Activated naive CD4-positive, alpha-beta T cell treated with anti-CD3 and anti-CD28 coated beads, Interleukin-2, amount 50 U/mL, for 24 hours (primary cell): ENCODE measurements around the gene BLVRB.
"Not testable (repeated sequence)": the region's sequence is repeated elsewhere in the genome, so short reads cannot be mapped to it uniquely, and the experiment has no call there.

ENCODE experiments used
- H3K27ac Mint-ChIP-seq: one replicate; pipeline ENCODE4 v1.8.0; 2021; ENCODE audit warnings: mild to moderate bottlenecking, mixed read lengths
- H3K27me3 Mint-ChIP-seq: one replicate; pipeline ENCODE4 v1.8.0; 2021; ENCODE audit warnings: mixed read lengths
- H3K36me3 Mint-ChIP-seq: one replicate; pipeline ENCODE4 v1.8.0; 2021; ENCODE audit warnings: mixed read lengths
- H3K4me1 Mint-ChIP-seq: one replicate; pipeline ENCODE4 v1.8.0; 2021; ENCODE audit warnings: mixed read lengths
- H3K4me3 Mint-ChIP-seq: one replicate; pipeline ENCODE4 v1.8.0; 2021; ENCODE audit warnings: mild to moderate bottlenecking, mixed read lengths
- H3K9me3 Mint-ChIP-seq: one replicate; pipeline ENCODE4 v1.8.0; 2021; ENCODE audit warnings: mixed read lengths

The BLVRB gene

GRCh38 chr19:40412866-40413265 lies 52.7 kb downstream of the BLVRB start:
- Mint-ChIP-seq H3K9me3 (no peaks in the 10 kb centered on the region), H3K27ac (no peak overlapping the region)

GRCh38 chr19:40411958-40412499 lies 53.5 kb downstream of the BLVRB start:
- H3K4me1 Mint-ChIP-seq: peaks cover 12% of the 10 kb centered on the region
- H3K27ac Mint-ChIP-seq: no peak overlapping the region
- H3K9me3 Mint-ChIP-seq: no peaks in the 10 kb centered on the region
- H3K36me3 Mint-ChIP-seq: no peaks in the 10 kb centered on the region
- H3K4me3 Mint-ChIP-seq: no peak overlapping the region
- no peaks in the 10 kb centered on the region for H3K27me3 Mint-ChIP-seq

More at GRCh38 chr19:40412866-40413265, 52.7 kb downstream of the BLVRB start:
- H3K4me3 Mint-ChIP-seq: no peak overlapping the region
- no peaks in the 10 kb centered on the region for H3K36me3 Mint-ChIP-seq
- no peaks in the 10 kb centered on the region for H3K27me3 Mint-ChIP-seq
- peaks cover 12% of the 10 kb centered on the region for H3K4me1 Mint-ChIP-seq

GRCh38 chr19:40411125-40411842 lies 54.3 kb downstream of the BLVRB start:
- no peaks in the 10 kb centered on the region for H3K9me3 Mint-ChIP-seq
- peaks cover 9% of the 10 kb centered on the region for H3K4me1 Mint-ChIP-seq
- H3K4me3 Mint-ChIP-seq: no peak overlapping the region
- H3K36me3 Mint-ChIP-seq: no peaks in the 10 kb centered on the region
- H3K27ac Mint-ChIP-seq: no peak overlapping the region
- H3K27me3 Mint-ChIP-seq: no peaks in the 10 kb centered on the region

- Mint-ChIP-seq H3K27me3 (no peaks in the 10 kb centered on the region), H3K9me3 (no peaks in the 10 kb centered on the region), H3K36me3 (no peaks in the 10 kb centered on the region), H3K27ac (no peak overlapping the region), H3K4me3 (no peak overlapping the region), H3K4me1 (peaks cover 11% of the 10 kb centered on the region)
Observed at GRCh38 chr19:40410030-40410389, 55.5 kb downstream of the BLVRB start.

GRCh38 chr19:40408598-40408925 lies 57.0 kb downstream of the BLVRB start:
- H3K4me1 Mint-ChIP-seq: peaks cover 16% of the 10 kb centered on the region
- not testable (repeated sequence) for H3K9me3 Mint-ChIP-seq, H3K36me3 Mint-ChIP-seq, H3K27ac Mint-ChIP-seq, H3K27me3 Mint-ChIP-seq, H3K4me3 Mint-ChIP-seq

- Mint-ChIP-seq H3K36me3 (no peaks in the 10 kb centered on the region), H3K27ac (no peak overlapping the region), H3K9me3 (no peaks in the 10 kb centered on the region), H3K4me1 (peaks cover 22% of the 10 kb centered on the region), H3K27me3 (no peaks in the 10 kb centered on the region), H3K4me3 (no peak overlapping the region)
Observed at GRCh38 chr19:40407714-40408597, 57.6 kb downstream of the BLVRB start.

- H3K27ac Mint-ChIP-seq: peak overlapping the region; percentile 25
- no peaks in the 10 kb centered on the region for H3K27me3 Mint-ChIP-seq
- peak overlapping the region; percentile 91 for H3K4me3 Mint-ChIP-seq
- H3K4me1 Mint-ChIP-seq: peaks cover 34% of the 10 kb centered on the region
- H3K36me3 Mint-ChIP-seq: no peaks in the 10 kb centered on the region
- no peaks in the 10 kb centered on the region for H3K9me3 Mint-ChIP-seq
Observed at GRCh38 chr19:40403262-40403984, 62.1 kb downstream of the BLVRB start.

- Mint-ChIP-seq H3K4me1 (peaks cover 25% of the 10 kb centered on the region), H3K27ac (no peak overlapping the region), H3K4me3 (no peak overlapping the region), H3K36me3 (no peaks in the 10 kb centered on the region), H3K9me3 (no peaks in the 10 kb centered on the region), H3K27me3 (no peaks in the 10 kb centered on the region)
Observed at GRCh38 chr19:40400559-40400958, 65.0 kb downstream of the BLVRB start.

GRCh38 chr19:40398417-40399131 lies 67.0 kb downstream of the BLVRB start:
- no peak overlapping the region for H3K4me3 Mint-ChIP-seq
- no peaks in the 10 kb centered on the region for H3K36me3 Mint-ChIP-seq
- H3K27me3 Mint-ChIP-seq: no peaks in the 10 kb centered on the region
- H3K9me3 Mint-ChIP-seq: no peaks in the 10 kb centered on the region
- H3K27ac Mint-ChIP-seq: no peak overlapping the region
- peaks cover 19% of the 10 kb centered on the region for H3K4me1 Mint-ChIP-seq
